ENCODE measurements around the gene PLA2G3. TPM values are rescaled to one million over a fixed set of nuclear protein-coding genes. Genes with fewer than 3 reads are reported as not detected.

PLA2G3 gene
- total RNA-seq, 1 donor from 2014 or later: not detected

- no peak for DNase-seq
- peak overlapping the region; percentile 95 for H3K27ac ChIP-seq (replicated peaks)
- no peak for TF ChIP-seq CTCF (IDR thresholded peaks at IDR 0.05; ENCODE audit: borderline replicate concordance)
- peaks cover 79% of the 10 kb centered on the region for H3K4me1 ChIP-seq
- H3K27me3 ChIP-seq (ENCODE audit: low read depth): no peaks in the 10 kb centered on the region
- no peaks in the 10 kb centered on the region for H3K9me3 ChIP-seq (replicated peaks)
- intact Hi-C loops (cut with micrococcal nuclease): no loop called here
- no peak overlapping the region for H3K4me3 ChIP-seq
- H3K36me3 ChIP-seq: peaks cover 64% of the 10 kb centered on the region
These were observed 36.2 kb downstream of the PLA2G3 start for GRCh38 chr22:31103899-31104694.

- intact Hi-C loops (cut with micrococcal nuclease): no loop called here
- TF ChIP-seq CTCF (IDR thresholded peaks at IDR 0.05; ENCODE audit: borderline replicate concordance): no peak
- H3K36me3 ChIP-seq: peaks cover 74% of the 10 kb centered on the region
- H3K4me3 ChIP-seq: no peak overlapping the region
- H3K9me3 ChIP-seq (replicated peaks): no peaks in the 10 kb centered on the region
- H3K27ac ChIP-seq (replicated peaks): peak overlapping the region; percentile 69
- DNase-seq: no peak
- no peaks in the 10 kb centered on the region for H3K27me3 ChIP-seq (ENCODE audit: low read depth)
- peaks cover 85% of the 10 kb centered on the region for H3K4me1 ChIP-seq
These were observed 37.2 kb downstream of the PLA2G3 start for GRCh38 chr22:31103111-31103510.

GRCh38 chr22:31102441-31103081 lies 37.7 kb downstream of the PLA2G3 start:
- intact Hi-C loops (cut with micrococcal nuclease): no loop called here
- DNase-seq: peak; percentile 72

GRCh38 chr22:31100762-31101525 lies 39.4 kb downstream of the PLA2G3 start:
- TF ChIP-seq CTCF (IDR thresholded peaks at IDR 0.05; ENCODE audit: borderline replicate concordance): no peak
- H3K36me3 ChIP-seq: peaks cover 95% of the 10 kb centered on the region

More at GRCh38 chr22:31102441-31103081, 37.7 kb downstream of the PLA2G3 start:
- Histone ChIP-seq H3K9me3 (replicated peaks) (no peaks in the 10 kb centered on the region), H3K4me3 (no peak overlapping the region), H3K4me1 (peaks cover 86% of the 10 kb centered on the region), H3K36me3 (peaks cover 79% of the 10 kb centered on the region), H3K27me3 (ENCODE audit: low read depth) (no peaks in the 10 kb centered on the region), H3K27ac (replicated peaks) (peak overlapping the region; percentile 69)
- no peak for TF ChIP-seq CTCF (IDR thresholded peaks at IDR 0.05; ENCODE audit: borderline replicate concordance)

More at GRCh38 chr22:31100762-31101525, 39.4 kb downstream of the PLA2G3 start:
- H3K27me3 ChIP-seq (ENCODE audit: low read depth): no peaks in the 10 kb centered on the region
- H3K4me1 ChIP-seq: peaks cover 88% of the 10 kb centered on the region
- DNase-seq: no peak
- H3K9me3 ChIP-seq (replicated peaks): no peaks in the 10 kb centered on the region
- no peak overlapping the region for H3K4me3 ChIP-seq
- intact Hi-C loops (cut with micrococcal nuclease): no loop called here
- peak overlapping the region; percentile 69 for H3K27ac ChIP-seq (replicated peaks)
